Measurements from ENCODE around the gene DR1.

DNA sequence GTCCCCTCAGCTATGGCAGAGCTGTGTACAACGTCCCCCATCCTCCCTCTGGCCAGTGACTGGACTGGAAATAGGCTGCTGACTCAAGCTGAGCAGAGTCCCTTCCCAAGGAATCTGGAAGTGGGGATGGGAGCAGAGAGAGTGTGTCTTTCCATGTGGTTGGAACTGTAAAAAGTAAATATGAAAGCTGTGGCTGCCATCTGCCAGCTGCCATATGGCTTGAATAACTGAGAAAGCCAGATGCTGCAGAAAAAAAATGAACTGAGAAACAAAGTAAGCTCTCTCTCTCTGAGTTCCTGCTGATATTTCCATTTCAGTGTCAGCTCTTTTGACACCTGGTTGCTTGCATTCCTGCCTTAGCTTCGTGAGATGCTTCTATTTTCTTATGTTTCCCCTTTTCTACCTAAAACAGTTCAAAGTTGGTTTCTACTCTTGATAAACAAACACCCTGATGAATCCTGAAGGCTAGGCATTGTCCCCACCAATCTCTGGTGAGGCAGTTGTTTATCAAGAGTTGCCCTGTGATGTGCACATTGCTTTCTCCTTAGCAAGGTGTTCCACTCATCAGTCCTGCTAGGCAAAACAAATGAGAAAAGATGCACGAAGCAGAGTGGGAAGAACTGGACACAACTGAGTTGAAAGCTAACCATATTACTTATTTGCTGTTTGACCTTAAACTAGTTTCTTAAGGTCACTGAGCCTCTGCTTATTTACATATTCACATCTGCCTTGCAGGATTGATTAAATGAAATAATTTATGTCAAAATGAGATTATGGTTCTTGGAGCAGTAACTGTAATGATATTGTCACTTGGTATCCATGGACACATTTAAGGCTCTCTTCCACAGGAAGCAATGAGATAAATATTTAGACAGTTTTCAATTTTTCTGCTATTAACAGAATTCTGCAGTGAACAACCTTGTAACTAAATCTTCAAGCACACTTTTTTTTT lies 16.6 kb upstream of the DR1 start:
- TF ChIP-seq, protein P1, sequence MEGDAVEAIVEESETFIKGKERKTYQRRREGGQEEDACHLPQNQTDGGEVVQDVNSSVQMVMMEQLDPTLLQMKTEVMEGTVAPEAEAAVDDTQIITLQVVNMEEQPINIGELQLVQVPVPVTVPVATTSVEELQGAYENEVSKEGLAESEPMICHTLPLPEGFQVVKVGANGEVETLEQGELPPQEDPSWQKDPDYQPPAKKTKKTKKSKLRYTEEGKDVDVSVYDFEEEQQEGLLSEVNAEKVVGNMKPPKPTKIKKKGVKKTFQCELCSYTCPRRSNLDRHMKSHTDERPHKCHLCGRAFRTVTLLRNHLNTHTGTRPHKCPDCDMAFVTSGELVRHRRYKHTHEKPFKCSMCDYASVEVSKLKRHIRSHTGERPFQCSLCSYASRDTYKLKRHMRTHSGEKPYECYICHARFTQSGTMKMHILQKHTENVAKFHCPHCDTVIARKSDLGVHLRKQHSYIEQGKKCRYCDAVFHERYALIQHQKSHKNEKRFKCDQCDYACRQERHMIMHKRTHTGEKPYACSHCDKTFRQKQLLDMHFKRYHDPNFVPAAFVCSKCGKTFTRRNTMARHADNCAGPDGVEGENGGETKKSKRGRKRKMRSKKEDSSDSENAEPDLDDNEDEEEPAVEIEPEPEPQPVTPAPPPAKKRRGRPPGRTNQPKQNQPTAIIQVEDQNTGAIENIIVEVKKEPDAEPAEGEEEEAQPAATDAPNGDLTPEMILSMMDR (conservative IDR thresholded peaks at IDR 0.05; ENCODE audit: low read depth, low read length): no peak
- TF ChIP-seq CHD1 (IDR thresholded peaks at IDR 0.05; ENCODE audit: low read depth, low read length) (no peak), RFX5 (IDR thresholded peaks at IDR 0.05; ENCODE audit: low read depth, low read length) (no peak), FOS (IDR thresholded peaks at IDR 0.05; ENCODE audit: low read depth, low read length) (no peak), CEBPB (IDR thresholded peaks at IDR 0.05; ENCODE audit: low read depth, low read length) (no peak), NFE2L2 (IDR thresholded peaks at IDR 0.05; ENCODE audit: low read depth, low read length) (peak; percentile 4; the same call in 1 of the 2 replicates), POLR2A (IDR thresholded peaks at IDR 0.05; ENCODE audit: low read depth, low read length) (no peak), MAFK (IDR thresholded peaks at IDR 0.05; ENCODE audit: low read depth, low read length) (no peak), MXI1 (IDR thresholded peaks at IDR 0.05; ENCODE audit: borderline replicate concordance, low read depth, low read length) (no peak; the same call in 1 of the 2 replicates), MAZ (IDR thresholded peaks at IDR 0.05; ENCODE audit: borderline replicate concordance, low read depth, low read length) (no peak), RAD21 (IDR thresholded peaks at IDR 0.05; ENCODE audit: low read length) (no peak)
